ENCODE results near the gene UBE2D2. TPM values are rescaled to one million over a fixed set of nuclear protein-coding genes. Genes with fewer than 3 reads are reported as not detected.
"Not testable (repeated sequence)": the region's sequence is repeated elsewhere in the genome, so short reads cannot be mapped to it uniquely, and the experiment has no call there.

The UBE2D2 gene
- total RNA-seq, 3 donors from 2014 or later: 139 to 145 (median 140) TPM

DNA sequence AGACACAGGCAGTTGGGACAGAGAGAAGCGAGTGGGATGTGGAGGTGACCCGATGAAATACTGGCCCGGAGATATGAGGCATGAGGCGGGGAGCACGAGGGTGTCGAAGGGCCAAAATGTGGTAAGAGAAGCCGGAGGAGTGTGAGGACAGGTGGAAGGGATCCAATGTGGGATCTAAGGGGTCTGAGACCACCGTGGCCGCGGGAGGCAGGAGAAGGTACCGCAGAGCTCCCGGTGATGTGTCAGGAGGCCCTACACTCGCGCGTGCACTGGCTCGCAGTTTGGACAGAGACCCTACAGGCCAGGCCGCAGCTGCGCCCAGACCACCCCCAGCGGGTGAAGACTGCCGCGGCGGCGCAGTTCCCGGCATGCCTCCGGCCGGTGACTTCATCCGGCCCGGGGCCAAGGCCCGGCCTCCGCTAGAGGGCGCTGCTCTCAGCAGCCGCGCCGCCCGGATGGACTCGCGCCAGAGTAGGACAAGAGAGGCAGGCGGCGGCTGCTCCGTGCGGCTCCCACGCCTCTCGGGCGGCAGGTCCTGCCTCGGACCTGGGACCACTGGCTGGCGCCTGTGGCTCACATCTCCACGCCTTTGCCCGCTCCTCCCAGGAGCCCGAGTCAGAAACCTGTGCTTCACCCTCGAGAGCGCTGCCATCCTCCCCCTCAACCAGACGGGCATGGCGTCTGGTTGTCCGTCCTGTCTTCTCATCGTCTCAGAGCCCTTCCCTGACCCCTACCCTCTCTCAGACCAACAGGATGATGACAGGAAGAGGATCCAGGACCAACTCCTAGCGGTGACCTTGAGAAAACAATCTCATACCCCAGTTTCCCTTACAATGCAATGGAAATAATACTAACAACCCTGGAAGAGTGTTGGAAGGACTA is 43.2 kb upstream of the UBE2D2 start:
- TF ChIP-seq, protein P1, sequence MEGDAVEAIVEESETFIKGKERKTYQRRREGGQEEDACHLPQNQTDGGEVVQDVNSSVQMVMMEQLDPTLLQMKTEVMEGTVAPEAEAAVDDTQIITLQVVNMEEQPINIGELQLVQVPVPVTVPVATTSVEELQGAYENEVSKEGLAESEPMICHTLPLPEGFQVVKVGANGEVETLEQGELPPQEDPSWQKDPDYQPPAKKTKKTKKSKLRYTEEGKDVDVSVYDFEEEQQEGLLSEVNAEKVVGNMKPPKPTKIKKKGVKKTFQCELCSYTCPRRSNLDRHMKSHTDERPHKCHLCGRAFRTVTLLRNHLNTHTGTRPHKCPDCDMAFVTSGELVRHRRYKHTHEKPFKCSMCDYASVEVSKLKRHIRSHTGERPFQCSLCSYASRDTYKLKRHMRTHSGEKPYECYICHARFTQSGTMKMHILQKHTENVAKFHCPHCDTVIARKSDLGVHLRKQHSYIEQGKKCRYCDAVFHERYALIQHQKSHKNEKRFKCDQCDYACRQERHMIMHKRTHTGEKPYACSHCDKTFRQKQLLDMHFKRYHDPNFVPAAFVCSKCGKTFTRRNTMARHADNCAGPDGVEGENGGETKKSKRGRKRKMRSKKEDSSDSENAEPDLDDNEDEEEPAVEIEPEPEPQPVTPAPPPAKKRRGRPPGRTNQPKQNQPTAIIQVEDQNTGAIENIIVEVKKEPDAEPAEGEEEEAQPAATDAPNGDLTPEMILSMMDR (IDR thresholded peaks at IDR 0.05): peak; percentile 99
- peak overlapping the region; percentile 24 for H3K4me3 ChIP-seq
- H3K9me3 ChIP-seq: no peaks in the 10 kb centered on the region
- peaks cover 3% of the 10 kb centered on the region for H3K4me1 ChIP-seq (ENCODE audit: low read depth)
- intact Hi-C loops (cut with DNase I, micrococcal nuclease): loop anchor here in 1 of 2 donors (5.0 kb wide), 1 partner anchor 96 kb away; no protein-coding TSS in a partner anchor
- DNase-seq (peak; percentile 93 to 98 (median 96)), ATAC-seq (peak; percentile 98)
- no peaks in the 10 kb centered on the region for H3K36me3 ChIP-seq (ENCODE audit: low read depth)

DNA sequence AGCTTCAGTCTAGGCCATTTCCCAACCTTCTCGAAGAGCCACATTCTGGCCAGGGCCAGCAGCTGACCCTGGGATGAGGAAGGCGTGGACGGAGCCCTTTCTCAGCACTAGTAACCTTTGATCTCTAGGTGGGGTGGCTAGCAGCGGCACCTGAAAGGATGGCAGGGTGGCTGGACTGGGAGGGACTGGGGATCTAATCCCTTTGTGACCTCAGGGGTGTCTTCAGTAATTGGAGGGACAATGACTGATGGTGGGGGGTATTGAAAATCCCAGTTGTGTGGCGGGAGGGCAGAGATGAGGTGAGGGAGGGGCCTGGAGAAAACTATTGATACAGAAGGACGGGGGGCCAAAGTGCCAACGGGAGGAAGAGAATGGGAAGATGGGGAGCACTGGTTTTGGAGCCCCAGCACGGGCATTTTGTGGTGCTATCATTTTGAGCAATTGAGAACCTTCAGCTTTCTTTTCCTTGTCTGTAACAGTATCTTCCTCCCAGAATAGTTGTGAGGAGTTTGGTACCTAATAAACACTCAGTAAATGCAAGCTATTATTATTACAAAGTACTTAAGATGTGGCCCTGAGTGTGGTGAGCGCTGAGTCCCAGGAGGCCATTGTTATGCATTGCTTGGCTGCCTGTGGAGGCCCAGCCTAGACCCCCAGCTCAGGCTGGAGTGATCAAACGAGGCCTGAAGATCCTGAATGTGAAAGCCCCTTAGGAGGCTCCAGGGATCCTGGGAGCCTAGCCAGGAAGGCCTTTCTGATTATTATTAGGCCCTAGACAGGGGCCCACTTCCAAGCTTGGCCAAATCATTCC is 37.3 kb upstream of the UBE2D2 start:
- DNase-seq (peak in 2 of 3 donors; percentile 38 to 45), ATAC-seq (peak; percentile 54)
- Histone ChIP-seq H3K9me3 (no peaks in the 10 kb centered on the region), H3K36me3 (ENCODE audit: low read depth) (no peaks in the 10 kb centered on the region), H3K4me1 (ENCODE audit: low read depth) (peaks cover 20% of the 10 kb centered on the region), H3K4me3 (no peak overlapping the region)
- intact Hi-C loops (cut with DNase I, micrococcal nuclease): no loop called here
- TF ChIP-seq, protein P1 (IDR thresholded peaks at IDR 0.05): no peak

DNA sequence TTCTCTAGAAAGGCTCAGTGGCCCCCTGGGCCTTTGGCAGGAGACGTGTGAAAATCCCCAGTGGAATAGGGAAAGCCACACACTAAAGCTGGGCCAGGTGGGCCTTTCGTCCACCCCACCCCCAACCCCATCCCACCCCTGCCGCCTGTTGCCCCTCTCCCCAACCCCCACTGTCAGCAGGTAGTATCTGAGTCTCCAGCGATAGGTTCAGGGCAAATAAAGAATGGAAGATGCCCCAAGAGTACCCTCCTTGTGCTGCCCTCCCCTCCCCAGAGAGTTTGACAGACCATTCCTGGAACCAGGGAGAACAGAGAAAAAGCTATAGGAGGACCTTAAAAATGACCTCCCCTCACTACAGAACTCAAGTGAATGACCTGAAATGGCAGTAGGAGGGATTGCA is 36.7 kb upstream of the UBE2D2 start:
- TF ChIP-seq, protein P1 (IDR thresholded peaks at IDR 0.05): no peak
- intact Hi-C loops (cut with DNase I, micrococcal nuclease): no loop called here

DNA sequence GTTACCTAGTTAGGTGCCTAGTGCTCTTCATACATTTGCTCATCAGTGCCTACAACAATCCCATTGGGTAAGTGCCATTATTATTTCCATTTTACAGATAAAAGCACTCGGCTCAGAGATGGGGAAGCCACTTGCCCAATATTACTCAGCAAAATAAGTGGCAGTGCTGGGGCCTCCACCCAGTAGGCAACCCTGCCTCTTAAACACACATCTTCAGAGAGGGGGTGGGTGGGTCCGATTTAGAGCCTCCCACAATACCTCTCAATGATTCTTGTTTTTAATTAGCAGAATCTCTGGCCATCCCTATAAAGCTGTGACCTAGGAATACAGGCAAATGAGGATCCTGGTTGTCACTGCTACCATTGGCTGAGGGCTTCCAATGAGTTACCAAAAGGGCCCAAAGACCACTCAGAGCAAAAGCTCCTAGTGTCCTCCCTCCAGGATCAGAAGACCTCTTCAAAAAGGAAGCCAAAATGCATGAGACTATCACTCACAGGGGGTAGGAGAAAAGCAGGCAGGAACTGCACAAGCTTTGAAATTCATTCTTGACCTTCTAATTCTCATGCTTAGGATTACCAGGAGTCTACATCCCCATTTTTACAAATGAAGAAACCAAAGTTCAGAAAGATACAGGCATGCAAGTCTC is 36.1 kb upstream of the UBE2D2 start:
- peaks cover 20% of the 10 kb centered on the region for H3K4me1 ChIP-seq (ENCODE audit: low read depth)
- intact Hi-C loops (cut with DNase I, micrococcal nuclease): no loop called here
- H3K36me3 ChIP-seq (ENCODE audit: low read depth): no peaks in the 10 kb centered on the region
- ATAC-seq: peak; percentile 47
- no peak overlapping the region for H3K4me3 ChIP-seq
- H3K9me3 ChIP-seq: no peaks in the 10 kb centered on the region
- no peak for DNase-seq
- TF ChIP-seq, protein P1 (IDR thresholded peaks at IDR 0.05): no peak

More for the DNA sequence above, 36.7 kb upstream of the UBE2D2 start:
- DNase-seq (no peak), ATAC-seq (no peak)
- no peaks in the 10 kb centered on the region for H3K9me3 ChIP-seq
- peaks cover 20% of the 10 kb centered on the region for H3K4me1 ChIP-seq (ENCODE audit: low read depth)
- H3K36me3 ChIP-seq (ENCODE audit: low read depth): no peaks in the 10 kb centered on the region
- H3K4me3 ChIP-seq: no peak overlapping the region

DNA sequence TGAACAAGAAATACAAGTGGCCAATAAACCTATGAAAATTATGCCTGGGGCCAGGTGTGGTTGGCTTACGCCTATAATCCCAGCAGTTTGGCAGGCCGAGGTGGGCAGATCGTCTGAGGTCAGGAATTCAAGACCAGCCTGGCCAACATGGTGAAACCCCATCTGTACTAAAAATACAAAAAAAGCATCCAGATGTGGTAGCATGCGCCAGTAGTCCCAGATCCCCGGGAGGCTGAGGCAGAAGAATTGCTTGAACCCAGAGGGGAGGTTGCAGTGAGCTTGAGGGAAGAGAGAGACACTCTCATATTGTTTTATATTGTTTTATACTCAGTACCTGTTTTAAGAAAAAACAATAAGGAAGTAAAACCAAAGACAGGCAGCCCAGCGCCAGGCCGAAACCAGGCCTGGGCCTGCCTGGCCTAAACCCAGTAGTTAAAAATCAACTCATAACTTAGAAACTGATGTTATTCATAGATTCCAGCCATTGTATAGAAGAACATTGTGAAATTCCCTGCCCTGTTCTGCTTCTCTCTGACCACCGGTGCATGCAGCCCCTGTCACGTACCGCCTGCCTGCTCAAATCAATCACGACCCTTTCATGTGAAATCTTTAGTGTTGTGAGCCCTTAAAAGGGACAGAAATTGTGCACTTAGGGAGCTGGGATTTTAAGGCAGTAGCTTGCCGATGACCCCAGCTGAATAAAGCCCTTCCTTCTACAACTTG is 35.4 kb upstream of the UBE2D2 start:
- H3K9me3 ChIP-seq; H3K36me3 ChIP-seq (ENCODE audit: low read depth); H3K4me3 ChIP-seq; intact Hi-C loops (cut with DNase I, micrococcal nuclease): not testable (repeated sequence)
- peak; percentile 68 to 80 (median 72) for DNase-seq
- ATAC-seq: peak; percentile 91
- peaks cover 20% of the 10 kb centered on the region for H3K4me1 ChIP-seq (ENCODE audit: low read depth)

DNA sequence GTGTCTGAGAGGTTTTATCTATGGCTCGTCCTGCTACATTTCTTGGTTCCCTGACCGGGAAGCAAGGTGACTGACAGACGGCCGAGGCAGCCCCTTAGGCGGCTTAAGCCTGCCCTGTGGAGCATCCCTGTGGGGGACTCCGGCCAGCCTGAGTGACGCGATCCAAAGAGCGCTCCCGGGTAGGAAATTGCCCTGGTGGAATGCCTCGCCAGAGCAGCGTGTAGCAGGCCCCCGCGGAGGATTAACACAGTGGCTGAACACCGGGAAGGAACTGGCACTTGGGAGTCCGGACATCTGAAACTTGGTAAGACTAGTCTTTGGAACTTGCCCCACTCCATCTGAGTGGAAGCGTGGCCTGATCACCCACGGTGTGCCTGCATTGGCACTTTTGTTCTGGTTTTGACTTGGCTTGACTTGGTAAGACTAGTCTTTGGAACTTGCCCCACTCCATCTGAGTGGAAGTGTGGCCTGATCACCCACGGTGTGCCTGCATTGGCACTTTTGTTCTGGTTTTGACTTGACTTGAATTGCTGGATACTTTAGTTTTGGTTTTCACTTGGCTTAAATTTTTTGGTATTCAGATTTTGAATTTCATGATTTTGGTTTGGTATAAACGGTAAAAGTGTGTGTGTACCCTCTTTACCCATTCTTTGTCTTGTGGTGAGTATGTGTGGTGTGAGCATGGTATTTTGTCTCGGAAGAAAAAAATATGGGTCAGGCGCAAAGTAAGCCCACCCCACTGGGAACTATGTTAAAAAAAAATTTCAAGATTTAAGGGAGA is 34.6 kb upstream of the UBE2D2 start:
- intact Hi-C loops (cut with DNase I, micrococcal nuclease); ATAC-seq; H3K36me3 ChIP-seq (ENCODE audit: low read depth); H3K9me3 ChIP-seq; DNase-seq; H3K4me3 ChIP-seq: not testable (repeated sequence)
- H3K4me1 ChIP-seq (ENCODE audit: low read depth): peaks cover 20% of the 10 kb centered on the region

DNA sequence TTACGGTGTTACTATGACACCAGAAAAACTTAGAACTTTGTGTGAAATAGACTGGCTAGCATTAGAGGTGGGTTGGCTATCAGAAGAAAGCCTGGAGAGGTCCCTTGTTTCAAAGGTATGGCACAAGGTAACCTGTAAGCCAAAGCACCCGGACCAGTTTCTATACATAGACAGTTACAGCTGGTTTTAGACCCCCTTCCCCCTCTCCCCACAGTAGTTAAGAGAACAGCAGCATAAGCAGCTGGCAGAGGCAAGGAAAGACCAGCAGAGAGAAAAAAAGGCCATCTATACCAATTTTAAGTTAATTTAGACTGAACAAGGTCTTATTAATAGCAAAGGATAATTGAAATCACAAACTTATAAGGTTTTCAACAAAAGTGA is 34.1 kb upstream of the UBE2D2 start:
- intact Hi-C loops (cut with DNase I, micrococcal nuclease): not testable (repeated sequence)

DNA sequence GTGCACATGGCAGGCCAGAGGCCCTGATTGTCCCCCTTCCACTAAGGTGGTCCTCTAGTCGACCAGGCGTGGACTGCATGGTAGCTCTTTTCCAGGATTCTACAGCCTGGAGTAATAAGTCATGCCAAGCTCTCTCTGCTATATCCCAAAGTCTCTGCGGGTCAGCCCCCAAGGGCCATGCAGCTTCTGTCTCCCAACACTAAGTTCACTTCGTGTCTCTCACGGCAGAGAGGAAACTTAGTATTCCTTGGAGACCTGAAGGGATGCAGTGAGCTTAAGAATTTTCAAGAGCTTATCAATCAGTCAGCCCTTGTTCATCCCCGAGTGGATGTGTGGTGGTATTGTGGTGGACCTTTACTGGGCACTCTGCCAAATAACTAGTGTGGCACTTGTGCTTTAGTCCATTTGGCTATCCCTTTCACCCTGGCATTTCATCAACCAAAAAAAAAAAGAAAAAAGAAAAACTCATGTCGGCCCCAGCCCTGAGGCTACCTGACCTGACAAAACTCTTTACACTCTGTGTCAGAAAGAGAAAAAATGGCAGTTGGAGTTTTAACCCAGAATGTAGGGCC is 33.2 kb upstream of the UBE2D2 start:
- intact Hi-C loops (cut with DNase I, micrococcal nuclease); H3K4me3 ChIP-seq; DNase-seq; H3K9me3 ChIP-seq; ATAC-seq; H3K36me3 ChIP-seq (ENCODE audit: low read depth): not testable (repeated sequence)
- H3K4me1 ChIP-seq (ENCODE audit: low read depth): peaks cover 19% of the 10 kb centered on the region

More for the DNA sequence above, 34.1 kb upstream of the UBE2D2 start:
- H3K36me3 ChIP-seq (ENCODE audit: low read depth); H3K9me3 ChIP-seq; H3K4me3 ChIP-seq; ATAC-seq; DNase-seq: not testable (repeated sequence)
- H3K4me1 ChIP-seq (ENCODE audit: low read depth): peaks cover 20% of the 10 kb centered on the region
